ENCODE results near the gene MFF. TPM values are rescaled to one million over a fixed set of nuclear protein-coding genes. Genes with fewer than 3 reads are reported as not detected.

MFF gene
- total and polyA plus RNA-seq, 2 of the 8 experiments (the other 6 are each of a cell fraction or from before 2014, with no cell fraction given): 36.2 to 86.8 TPM

DNA sequence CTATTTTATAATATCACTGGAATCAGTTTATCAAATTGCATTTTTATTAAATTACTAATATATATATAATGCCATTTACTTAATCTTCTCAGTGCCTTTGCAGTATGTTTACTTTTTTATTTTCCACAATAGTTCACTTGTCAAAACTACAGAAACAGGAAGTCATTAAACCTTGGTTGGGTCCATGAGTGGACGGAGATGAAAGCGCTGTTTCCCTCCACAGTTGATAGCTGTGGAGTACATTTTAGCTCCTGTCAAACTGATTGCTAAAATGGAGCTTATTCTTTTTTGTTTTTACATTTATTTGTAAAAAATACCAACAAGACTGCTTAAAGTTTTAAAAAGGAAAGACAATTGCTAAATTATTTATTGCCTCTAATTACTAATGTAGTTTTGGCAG lies 19.2 kb downstream of the MFF start:
- Histone ChIP-seq H3K36me3 (ENCODE audit: control insufficient read depth in 2 of 4, insufficient read depth in 4 of 4, low read length in 3 of 4) (peaks cover 0 to 42% (median 2%) of the 10 kb centered on the region in 4 experiments; a peak in 3 of 8 replicates), H3K4me3 (ENCODE audit: extremely low read depth in 1 of 4, insufficient read depth in 2 of 4, low read depth in 3 of 4, low read length in 4 of 4) (no peak overlapping the region), H3K23ac (ENCODE audit: insufficient read length) (no peak overlapping the region), H3K4me1 (replicated peaks in 1 of 4; ENCODE audit: control insufficient read depth in 3 of 4, insufficient read depth in 4 of 4, low read length in 3 of 4) (no peaks in the 10 kb centered on the region; a peak in 1 of 7 replicates), H3K27me3 (replicated peaks in 1 of 4; ENCODE audit: control insufficient read depth in 3 of 4, extremely low read depth in 1 of 4, insufficient read depth in 3 of 4, low read length in 3 of 4) (no peaks in the 10 kb centered on the region), H3K23me2 (ENCODE audit: low read depth, low read length) (no peaks in the 10 kb centered on the region), H2BK5ac (ENCODE audit: low read depth, low read length) (no peak overlapping the region), H2BK12ac (ENCODE audit: low read depth, low read length) (no peak overlapping the region), H4K20me1 (replicated peaks in 1 of 2; ENCODE audit: control insufficient read depth in 1 of 2, insufficient read depth in 2 of 2, low read length in 2 of 2) (peaks cover 0 to 2% of the 10 kb centered on the region in 2 experiments), H3K9ac (replicated peaks in 1 of 4; ENCODE audit: extremely low read depth in 1 of 4, low read depth in 3 of 4, low read length in 3 of 4) (no peak overlapping the region), H3K4ac (replicated peaks; ENCODE audit: insufficient read length, low read depth, low read length) (no peak overlapping the region), H3K56ac (replicated peaks; ENCODE audit: insufficient read length, low read depth, low read length) (no peak overlapping the region), H4K8ac (ENCODE audit: extremely low read depth, insufficient read depth, low read length) (no peak overlapping the region), H4K91ac (replicated peaks; ENCODE audit: insufficient read length, low read length) (no peak overlapping the region), H4K5ac (ENCODE audit: insufficient read length, low read depth, low read length) (no peak overlapping the region), H2BK120ac (replicated peaks; ENCODE audit: low read depth, low read length) (no peak overlapping the region), H3K18ac (ENCODE audit: extremely low read depth, low read length) (no peak overlapping the region), H3K79me2 (ENCODE audit: control insufficient read depth in 1 of 2, insufficient read depth in 2 of 2, low read length in 2 of 2) (no peaks in the 10 kb centered on the region), H2BK15ac (ENCODE audit: low read length) (no peak overlapping the region), H3K27ac (ENCODE audit: low read depth, low read length) (no peak overlapping the region), H2AK5ac (ENCODE audit: low read depth, low read length) (no peak overlapping the region), H2AFZ (ENCODE audit: low read length) (no peak overlapping the region), H3K79me1 (ENCODE audit: low read depth, low read length) (no peaks in the 10 kb centered on the region), H3K14ac (ENCODE audit: insufficient read length) (no peak overlapping the region), H2BK20ac (ENCODE audit: low read length) (no peak overlapping the region), H3K4me2 (ENCODE audit: insufficient read depth in 1 of 2, low read depth in 2 of 2, low read length in 2 of 2) (no peak overlapping the region), H3K9me3 (ENCODE audit: insufficient read depth in 2 of 2, low read depth in 1 of 2, low read length in 1 of 2) (no peaks in the 10 kb centered on the region)
- TF ChIP-seq CHD1 (IDR thresholded peaks at IDR 0.05; ENCODE audit: low read depth, low read length) (no peak), RBBP5 (IDR thresholded peaks at IDR 0.05; ENCODE audit: borderline replicate concordance, low read depth, low read length) (no peak), CEBPB (IDR thresholded peaks at IDR 0.05; ENCODE audit: low read depth, low read length) (no peak), SP1 (IDR thresholded peaks at IDR 0.05; ENCODE audit: low read depth, low read length) (no peak), KDM4A (IDR thresholded peaks at IDR 0.05; ENCODE audit: low read depth, low read length, severe bottlenecking) (no peak), RAD21 (IDR thresholded peaks at IDR 0.05 in 1 of 2, conservative IDR thresholded peaks at IDR 0.05 in 1 of 2; ENCODE audit: low read depth in 2 of 2, low read length in 2 of 2) (no peak), KDM1A (IDR thresholded peaks at IDR 0.05; ENCODE audit: borderline replicate concordance, low read length) (no peak), BCL11A (IDR thresholded peaks at IDR 0.05; ENCODE audit: low read depth in 2 of 2, low read length in 2 of 2) (no peak), CREB1 (IDR thresholded peaks at IDR 0.05) (no peak), TBP (IDR thresholded peaks at IDR 0.05; ENCODE audit: low read depth, low read length) (no peak), KDM5A (IDR thresholded peaks at IDR 0.05; ENCODE audit: low read length) (no peak), ZNF274 (IDR thresholded peaks at IDR 0.05; ENCODE audit: borderline replicate concordance, extremely low read depth, low read length) (no peak)
- WGBS, 2 experiments (ENCODE audit: extremely low coverage in 1 of 2, insufficient coverage in 1 of 2, insufficient read length in 1 of 2, insufficient replicate concordance in 2 of 2, low coverage in 1 of 2, low lambda C conversion rate in 2 of 2, missing lambda C conversion rate in 1 of 2): 98% methylated on average over 2 of the region's 2 CpGs; no CpG with 5 or more reads in 1 of the 2 experiments
- no peak for DNase-seq (ENCODE audit: low read depth in 1 of 2, low spot score in 2 of 2)
- CTCF ChIA-PET (ENCODE audit: partially characterized antibody): interaction anchor here (0.7 to 1.2 kb wide), 2 partner anchors 16 to 106 kb away, joined by 4 to 5 read pairs; no protein-coding TSS in a partner anchor
- FAIRE-seq: no peak
- POLR2A ChIA-PET (ENCODE audit: partially characterized antibody): no interaction called here

Measured in H1 (cell line).